ENCODE results near the gene LCNL1. TPM values are rescaled to one million over a fixed set of nuclear protein-coding genes. Genes with fewer than 3 reads are reported as not detected.

LCNL1 gene
- total RNA-seq, 1 donor from 2014 or later: not detected

DNA sequence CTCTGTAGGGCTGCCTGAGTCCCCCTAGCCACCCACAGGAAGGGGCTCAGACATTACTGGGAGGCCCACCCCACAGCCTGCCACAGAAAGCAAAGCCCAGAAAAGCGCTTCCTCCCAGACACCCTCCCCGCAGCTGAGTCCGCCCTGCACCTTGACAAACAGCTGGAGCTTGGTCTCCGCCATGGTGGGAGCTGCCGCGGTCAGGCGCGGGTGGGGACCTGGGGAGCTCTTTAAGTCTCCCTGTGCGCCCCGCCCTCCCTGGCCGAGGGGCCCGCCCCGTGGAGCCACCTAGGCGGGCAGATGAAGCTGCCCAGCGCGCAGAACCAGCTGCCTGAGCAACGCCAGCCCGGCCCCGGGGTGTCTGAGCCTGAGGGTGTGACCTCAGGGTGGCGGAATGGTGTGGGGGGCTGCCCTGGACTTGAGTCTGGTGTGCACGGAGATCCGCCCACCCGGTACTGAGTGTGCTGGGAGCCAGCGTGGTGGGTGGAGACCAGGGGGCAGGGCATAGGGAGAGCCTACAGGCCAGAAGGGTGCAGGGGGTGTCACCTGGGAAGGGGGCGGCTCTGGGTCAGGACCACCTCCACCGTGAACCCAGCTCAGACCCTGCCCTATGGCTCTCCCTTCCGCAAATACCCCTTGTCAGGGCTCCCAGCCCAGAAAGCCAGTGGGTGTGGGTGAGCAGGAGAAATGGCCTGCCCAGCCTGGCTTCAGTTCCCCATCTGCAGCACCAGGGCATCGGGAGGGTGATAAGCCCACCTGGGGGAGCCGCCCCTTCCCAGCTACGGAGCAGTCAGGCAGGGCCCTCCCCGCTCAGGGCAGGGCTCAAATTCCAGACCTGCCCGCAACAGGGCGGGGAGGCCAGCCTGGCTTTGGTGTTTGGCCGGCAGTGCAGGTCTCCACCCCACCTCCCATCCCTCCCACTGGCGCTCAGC is 13.8 kb downstream of the LCNL1 start, which contains the start of gene CLIC3:
TSS of gene CLIC3 (minus strand) at position 208 of the 932 bp plus-strand sequence. CDS start at position 183, 25 bp downstream.
- H3K4me3 ChIP-seq: no peak within 1 kb of the TSS
- peak within 1 kb of the TSS; percentile 65 for H3K4me2 ChIP-seq
- no peak within 1 kb of the TSS for H3K27ac ChIP-seq
- peaks cover 14% of the 10 kb centered on the region for H3K27me3 ChIP-seq
- peaks cover 10% of the 10 kb centered on the region for H3K79me2 ChIP-seq (ENCODE audit: low read depth)
- Mint-ChIP-seq H3K4me1 (peaks cover 10% of the 10 kb centered on the region), H3K4me3 (no peak within 1 kb of the TSS), H3K27ac (no peak within 1 kb of the TSS), H3K36me3 (no peaks in the 10 kb centered on the region), H3K27me3 (ENCODE audit: insufficient read depth, low read depth) (peaks cover 16% of the 10 kb centered on the region), H3K9me3 (no peaks in the 10 kb centered on the region)
- peaks cover 8% of the 10 kb centered on the region for H4K20me1 ChIP-seq (ENCODE audit: low read depth)
- H3F3A ChIP-seq (ENCODE audit: low read depth): peaks cover 4% of the 10 kb centered on the region
- H3K9me3 ChIP-seq (ENCODE audit: low read depth): no peaks in the 10 kb centered on the region
- TF ChIP-seq EZH2phosphoT487 (IDR thresholded peaks at IDR 0.05) (no peak), EZH2 (IDR thresholded peaks at IDR 0.05) (no peak)
- TF ChIP-seq, protein P1, sequence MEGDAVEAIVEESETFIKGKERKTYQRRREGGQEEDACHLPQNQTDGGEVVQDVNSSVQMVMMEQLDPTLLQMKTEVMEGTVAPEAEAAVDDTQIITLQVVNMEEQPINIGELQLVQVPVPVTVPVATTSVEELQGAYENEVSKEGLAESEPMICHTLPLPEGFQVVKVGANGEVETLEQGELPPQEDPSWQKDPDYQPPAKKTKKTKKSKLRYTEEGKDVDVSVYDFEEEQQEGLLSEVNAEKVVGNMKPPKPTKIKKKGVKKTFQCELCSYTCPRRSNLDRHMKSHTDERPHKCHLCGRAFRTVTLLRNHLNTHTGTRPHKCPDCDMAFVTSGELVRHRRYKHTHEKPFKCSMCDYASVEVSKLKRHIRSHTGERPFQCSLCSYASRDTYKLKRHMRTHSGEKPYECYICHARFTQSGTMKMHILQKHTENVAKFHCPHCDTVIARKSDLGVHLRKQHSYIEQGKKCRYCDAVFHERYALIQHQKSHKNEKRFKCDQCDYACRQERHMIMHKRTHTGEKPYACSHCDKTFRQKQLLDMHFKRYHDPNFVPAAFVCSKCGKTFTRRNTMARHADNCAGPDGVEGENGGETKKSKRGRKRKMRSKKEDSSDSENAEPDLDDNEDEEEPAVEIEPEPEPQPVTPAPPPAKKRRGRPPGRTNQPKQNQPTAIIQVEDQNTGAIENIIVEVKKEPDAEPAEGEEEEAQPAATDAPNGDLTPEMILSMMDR (IDR thresholded peaks at IDR 0.05): no peak
- H3K9ac ChIP-seq: no peak within 1 kb of the TSS
- H3K4me1 ChIP-seq: peaks cover 11% of the 10 kb centered on the region
- H2AFZ ChIP-seq (replicated peaks): peak within 1 kb of the TSS; percentile 39
- H3K36me3 ChIP-seq: no peaks in the 10 kb centered on the region
- DNase-seq (ENCODE audit: low spot score): peak; percentile 50

DNA sequence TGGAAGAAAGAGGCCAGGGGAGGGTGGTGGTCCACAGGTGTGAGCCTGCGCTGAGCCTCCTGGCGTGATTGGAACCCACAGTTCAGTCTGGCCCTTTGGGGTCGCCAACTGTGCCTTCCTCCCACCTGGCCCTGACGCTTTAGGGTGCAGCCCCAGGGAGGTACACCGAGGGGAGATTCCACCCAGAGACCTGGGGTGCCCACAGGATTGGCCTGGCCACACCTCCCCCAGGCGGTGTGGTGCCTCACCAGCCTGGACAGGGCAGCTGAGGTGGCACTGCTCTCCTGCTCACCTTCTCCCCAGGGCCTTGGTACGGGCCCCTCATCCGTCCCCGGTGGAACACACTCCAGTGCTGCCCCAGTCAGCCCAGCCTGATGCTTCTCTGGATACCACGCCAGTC is 14.6 kb downstream of the LCNL1 start:
- Histone ChIP-seq H3K9ac (no peak overlapping the region), H3K4me1 (peaks cover 11% of the 10 kb centered on the region), H3F3A (ENCODE audit: low read depth) (peaks cover 4% of the 10 kb centered on the region), H3K4me3 (no peak overlapping the region), H3K27ac (no peak overlapping the region), H3K79me2 (ENCODE audit: low read depth) (peaks cover 10% of the 10 kb centered on the region), H4K20me1 (ENCODE audit: low read depth) (peaks cover 8% of the 10 kb centered on the region), H3K27me3 (peaks cover 12% of the 10 kb centered on the region), H2AFZ (replicated peaks) (peak overlapping the region; percentile 39), H3K4me2 (peak overlapping the region; percentile 65), H3K36me3 (no peaks in the 10 kb centered on the region), H3K9me3 (ENCODE audit: low read depth) (no peaks in the 10 kb centered on the region)
- H3K4me3 Mint-ChIP-seq: no peak overlapping the region
- no peaks in the 10 kb centered on the region for H3K9me3 Mint-ChIP-seq
- no peak for DNase-seq (ENCODE audit: low spot score)
- no peak overlapping the region for H3K27ac Mint-ChIP-seq
- peaks cover 10% of the 10 kb centered on the region for H3K4me1 Mint-ChIP-seq
- peaks cover 16% of the 10 kb centered on the region for H3K27me3 Mint-ChIP-seq (ENCODE audit: insufficient read depth, low read depth)
- TF ChIP-seq, protein P1 (IDR thresholded peaks at IDR 0.05): no peak
- TF ChIP-seq EZH2 (IDR thresholded peaks at IDR 0.05) (no peak), EZH2phosphoT487 (IDR thresholded peaks at IDR 0.05) (no peak)
- no peaks in the 10 kb centered on the region for H3K36me3 Mint-ChIP-seq

DNA sequence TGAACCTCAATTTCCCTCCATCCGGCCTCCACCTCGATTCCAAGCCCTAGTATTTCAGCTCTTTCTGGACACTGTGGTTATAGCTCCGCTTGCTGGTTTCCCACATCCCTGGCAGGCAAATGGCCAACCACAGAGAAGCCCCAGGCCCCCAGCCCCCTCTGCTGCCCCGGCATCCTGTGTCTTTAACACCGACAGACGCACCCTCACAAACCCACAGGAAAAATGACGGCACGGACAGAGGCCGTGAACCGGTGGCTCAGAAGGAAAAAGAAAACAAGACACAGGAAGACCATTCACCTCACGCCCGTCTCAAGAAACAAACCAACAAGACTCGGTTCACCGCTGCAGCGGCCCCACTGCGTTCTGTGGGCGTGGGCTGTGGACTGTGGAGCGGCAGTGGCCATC is 15.0 kb downstream of the LCNL1 start:
- H3K4me3 Mint-ChIP-seq: no peak overlapping the region
- no peak overlapping the region for H3K9ac ChIP-seq
- no peak overlapping the region for H3K4me3 ChIP-seq
- peaks cover 10% of the 10 kb centered on the region for H3K4me1 Mint-ChIP-seq
- no peak overlapping the region for H3K27ac Mint-ChIP-seq
- H3K4me2 ChIP-seq: no peak overlapping the region
- peaks cover 11% of the 10 kb centered on the region for H3K4me1 ChIP-seq
- no peak for DNase-seq (ENCODE audit: low spot score)
- no peaks in the 10 kb centered on the region for H3K36me3 ChIP-seq
- no peaks in the 10 kb centered on the region for H3K36me3 Mint-ChIP-seq
- H3K27me3 ChIP-seq: peaks cover 12% of the 10 kb centered on the region
- peaks cover 6% of the 10 kb centered on the region for H3K79me2 ChIP-seq (ENCODE audit: low read depth)
- TF ChIP-seq EZH2phosphoT487 (IDR thresholded peaks at IDR 0.05) (no peak), EZH2 (IDR thresholded peaks at IDR 0.05) (no peak)
- TF ChIP-seq, protein P1 (IDR thresholded peaks at IDR 0.05): no peak
- H4K20me1 ChIP-seq (ENCODE audit: low read depth): peaks cover 6% of the 10 kb centered on the region
- H2AFZ ChIP-seq (replicated peaks): no peak overlapping the region
- H3K27ac ChIP-seq: no peak overlapping the region
- H3K9me3 Mint-ChIP-seq: no peaks in the 10 kb centered on the region
- no peaks in the 10 kb centered on the region for H3K9me3 ChIP-seq (ENCODE audit: low read depth)
- peaks cover 16% of the 10 kb centered on the region for H3K27me3 Mint-ChIP-seq (ENCODE audit: insufficient read depth, low read depth)
- H3F3A ChIP-seq (ENCODE audit: low read depth): peaks cover 4% of the 10 kb centered on the region
